Measurements from ENCODE around the gene SLC25A48. TPM values are rescaled to one million over a fixed set of nuclear protein-coding genes. Genes with fewer than 3 reads are reported as not detected.

The SLC25A48 gene
- total RNA-seq, 1 donor from 2014 or later = 0.34 TPM

GRCh38 chr5:135934939-135935338 lies 100.5 kb downstream of the SLC25A48 start:
- DNase-seq (ENCODE audit: low spot score, unreplicated experiment) = no peak
- Mint-ChIP-seq H3K4me1 (ENCODE audit: low read depth) (no peaks in the 10 kb centered on the region), H3K27me3 (peaks cover 54% of the 10 kb centered on the region)

GRCh38 chr5:135937245-135937911 lies 102.9 kb downstream of the SLC25A48 start:
- DNase-seq (ENCODE audit: low spot score, unreplicated experiment) = no peak
- H3K9me3 Mint-ChIP-seq (ENCODE audit: low read depth) = no peaks in the 10 kb centered on the region
- TF ChIP-seq CTCF (IDR thresholded peaks at IDR 0.05; ENCODE audit: unreplicated experiment) = no peak
- H3K4me1 Mint-ChIP-seq (ENCODE audit: low read depth) = no peaks in the 10 kb centered on the region
- no peak overlapping the region for H3K27ac Mint-ChIP-seq
- no peaks in the 10 kb centered on the region for H3K36me3 Mint-ChIP-seq (ENCODE audit: insufficient read depth)
- no peak overlapping the region for H3K4me3 Mint-ChIP-seq (ENCODE audit: low read depth)
- peaks cover 40% of the 10 kb centered on the region for H3K27me3 Mint-ChIP-seq

More at GRCh38 chr5:135934939-135935338, 100.5 kb downstream of the SLC25A48 start:
- Mint-ChIP-seq H3K4me3 (ENCODE audit: low read depth) (no peak overlapping the region), H3K9me3 (ENCODE audit: low read depth) (no peaks in the 10 kb centered on the region), H3K27ac (no peak overlapping the region), H3K36me3 (ENCODE audit: insufficient read depth) (no peaks in the 10 kb centered on the region)
- no peak for TF ChIP-seq CTCF (IDR thresholded peaks at IDR 0.05; ENCODE audit: unreplicated experiment)

Small RNA genes within 50 kb of the gene (microRNA-seq; reads per million reads assigned to microRNA genes)
- not detected for gene MIR5692C1 (ENCODE audit: borderline number of aligned reads, unreplicated experiment)

Other genes with a start within 250 kb of the SLC25A48 start
- not detected in 2 replicates for gene IL9, start 61.2 kb downstream of the SLC25A48 start, total RNA-seq
- not detected in 2 replicates for gene LECT2, start 120.3 kb downstream of the SLC25A48 start, total RNA-seq
- 2.3 and 3.8 TPM in 2 replicates for gene TGFBI, start 194.3 kb downstream of the SLC25A48 start, total RNA-seq